GM04504 (cell line): ENCODE results near the gene ROMO1.

Experiments
- DNase-seq: peaks from one replicate; pipeline ENCODE4 v3.0.0-alpha.2; 2012; ENCODE audit warnings: low read depth

The ROMO1 gene

GRCh38 chr20:35699127-35699956 lies at the start of gene ROMO1, which contains the start of gene NFS1:
Gene ROMO1, plus strand, starts transcription at chr20:35699405. Its CDS starts 228 bp downstream, at chr20:35699633.
Gene NFS1, minus strand, starts transcription at chr20:35699352. Its CDS starts 64 bp downstream, at chr20:35699288.
- peak; percentile 53 for DNase-seq

GRCh38 chr20:35650632-35651031 lies 48.6 kb upstream of the ROMO1 start:
- no peak for DNase-seq

GRCh38 chr20:35651958-35652357 lies 47.2 kb upstream of the ROMO1 start:
- DNase-seq, result no peak

GRCh38 chr20:35652641-35653429 lies 46.4 kb upstream of the ROMO1 start:
- no peak for DNase-seq

- no peak for DNase-seq
These were observed 45.8 kb upstream of the ROMO1 start for GRCh38 chr20:35653430-35653734.

DNA sequence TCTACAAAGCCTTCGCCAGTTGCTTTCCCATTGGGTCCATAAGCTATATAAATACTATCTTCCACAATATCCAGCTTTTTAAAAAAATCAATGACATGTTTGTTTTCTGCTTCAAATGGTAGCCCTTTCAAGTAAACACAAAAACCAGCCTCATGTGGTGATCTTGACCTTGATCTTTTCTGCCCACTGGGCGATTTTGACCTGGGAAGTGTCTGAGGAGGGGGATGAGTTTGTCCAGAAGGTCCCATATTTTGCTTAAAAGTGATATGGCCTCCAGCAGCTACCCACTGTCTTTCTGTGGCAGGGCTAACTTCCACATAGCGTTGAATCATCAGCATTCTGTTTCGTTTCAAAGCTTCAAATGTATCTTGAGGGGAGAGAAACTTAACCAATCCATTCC lies 45.3 kb upstream of the ROMO1 start:
- no peak for DNase-seq

- no peak for DNase-seq
These were observed 44.8 kb upstream of the ROMO1 start for GRCh38 chr20:35654415-35654814.

GRCh38 chr20:35657271-35657670 lies 41.9 kb upstream of the ROMO1 start:
- no peak for DNase-seq

GRCh38 chr20:35660122-35660937 lies 38.9 kb upstream of the ROMO1 start:
- no peak for DNase-seq

DNA sequence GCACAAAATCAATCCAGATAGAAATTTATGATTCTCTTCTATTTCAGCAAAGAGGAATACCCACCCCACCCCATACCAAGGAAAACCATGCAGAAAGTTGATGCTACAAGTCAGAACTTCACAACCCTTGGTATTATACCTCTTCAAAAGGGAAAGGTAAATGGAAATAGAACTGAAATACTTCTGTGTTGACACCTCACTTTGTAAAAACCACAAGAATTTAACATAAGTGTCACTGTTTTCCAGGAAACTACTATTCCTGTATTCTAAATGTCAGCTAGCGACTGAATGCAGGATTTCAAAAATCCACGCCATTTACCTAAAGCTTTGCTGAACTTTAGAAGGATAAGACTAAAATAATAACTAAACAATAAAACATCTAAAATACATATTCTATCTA lies 38.2 kb upstream of the ROMO1 start:
- DNase-seq, result no peak

DNA sequence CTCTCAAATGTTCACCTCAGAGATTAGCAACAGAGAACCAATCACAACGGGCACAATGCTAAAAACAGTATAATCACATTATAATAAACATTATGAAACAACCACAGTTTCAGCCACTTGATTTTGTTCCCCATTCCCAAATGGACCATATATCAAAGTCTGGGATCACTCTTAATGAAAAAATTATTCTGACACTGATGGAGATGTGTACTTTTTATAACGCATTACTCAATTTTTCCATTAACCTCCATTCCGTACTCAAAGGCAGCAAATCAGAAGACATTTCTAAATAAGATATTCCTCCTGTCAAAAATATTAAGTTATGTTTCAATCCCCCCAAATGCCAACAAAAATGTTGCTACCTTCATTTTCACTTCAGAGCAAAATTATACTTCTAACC lies 37.3 kb upstream of the ROMO1 start:
- DNase-seq, result no peak

DNA sequence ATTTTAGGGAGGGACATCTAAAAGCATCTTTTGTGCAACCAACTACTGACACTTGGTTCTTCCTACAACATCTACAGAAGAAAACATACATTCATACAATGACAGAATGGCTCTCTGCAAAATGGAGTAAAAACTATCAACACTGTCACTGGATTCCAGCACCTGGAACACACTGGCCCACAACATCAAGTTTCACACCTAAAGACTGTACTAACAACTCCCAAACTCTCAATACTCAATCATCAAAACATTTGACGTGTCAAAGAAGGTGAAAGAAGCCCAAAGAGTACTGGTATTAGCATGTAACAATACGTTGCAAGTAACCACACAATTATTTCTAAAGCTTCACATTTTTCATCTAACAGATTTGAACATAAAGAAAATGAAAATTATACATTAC lies 36.7 kb upstream of the ROMO1 start:
- DNase-seq, result no peak

- no peak for DNase-seq
These were observed 35.4 kb upstream of the ROMO1 start for GRCh38 chr20:35663516-35664465.

DNA sequence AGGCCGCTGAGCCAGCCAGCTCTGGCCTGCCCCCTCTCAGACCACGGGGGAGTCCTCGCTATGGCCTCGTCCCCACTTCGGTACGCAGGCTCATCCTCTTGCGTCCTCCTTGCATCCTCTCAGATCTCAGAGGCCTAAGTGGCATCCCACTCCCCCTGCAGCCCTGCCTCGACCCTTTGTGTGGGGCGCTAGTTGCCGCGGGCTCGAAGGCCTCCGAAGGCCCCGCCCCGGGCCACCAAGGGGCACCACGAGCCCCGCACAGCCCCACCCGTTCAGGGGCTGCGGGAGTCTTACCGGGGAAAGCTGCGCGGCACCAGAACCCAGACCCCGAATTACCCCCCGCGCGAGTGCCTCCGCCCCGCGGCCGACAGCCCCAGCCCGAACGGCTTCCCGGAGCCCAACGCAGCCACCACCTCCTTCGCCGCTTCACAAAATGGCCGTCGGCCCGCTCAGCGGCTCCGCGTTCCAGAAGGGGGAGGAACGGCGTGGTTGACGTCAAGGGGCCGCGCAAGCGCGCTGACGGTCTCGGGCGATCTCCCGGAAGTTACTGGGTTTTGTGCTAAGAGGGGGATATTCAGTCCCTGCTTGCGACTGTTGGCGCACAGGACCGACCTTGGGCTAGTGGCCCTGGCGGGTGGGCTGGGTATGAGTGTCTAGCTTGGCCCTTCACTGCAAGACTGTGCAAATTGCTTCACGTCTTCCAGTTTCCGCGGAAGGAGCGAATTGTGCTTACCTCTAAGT lies 34.6 kb upstream of the ROMO1 start, which contains the start of the genes CPNE1 and RBM12:
Gene CPNE1, minus strand, starts transcription at position 435 of the 741 bp plus-strand sequence. CDS start 31,977 bp downstream, outside the sequence.
Gene RBM12, minus strand, starts transcription at position 435 of the 741 bp plus-strand sequence. CDS start 9,578 bp downstream, outside the sequence.
- DNase-seq, result peak; percentile 85

DNA sequence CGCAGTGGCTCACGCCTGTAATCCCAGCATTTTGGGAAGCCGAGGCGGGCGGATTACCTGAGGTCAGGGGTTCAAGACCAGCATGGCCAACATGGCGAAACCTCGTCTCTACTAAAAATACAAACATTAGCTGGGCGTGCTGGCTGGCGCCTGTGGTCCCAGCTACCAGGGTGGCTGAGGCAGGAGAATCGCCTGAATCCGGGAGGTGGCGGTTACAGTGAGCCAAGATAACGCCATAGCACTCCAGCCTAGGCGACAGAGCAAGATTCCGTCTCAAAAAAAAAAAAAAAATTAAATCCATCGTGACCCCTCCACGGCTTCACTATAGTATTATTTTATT lies 33.3 kb upstream of the ROMO1 start:
- no peak for DNase-seq

- DNase-seq, result no peak
These were observed 30.0 kb upstream of the ROMO1 start for GRCh38 chr20:35669221-35669620.

DNA sequence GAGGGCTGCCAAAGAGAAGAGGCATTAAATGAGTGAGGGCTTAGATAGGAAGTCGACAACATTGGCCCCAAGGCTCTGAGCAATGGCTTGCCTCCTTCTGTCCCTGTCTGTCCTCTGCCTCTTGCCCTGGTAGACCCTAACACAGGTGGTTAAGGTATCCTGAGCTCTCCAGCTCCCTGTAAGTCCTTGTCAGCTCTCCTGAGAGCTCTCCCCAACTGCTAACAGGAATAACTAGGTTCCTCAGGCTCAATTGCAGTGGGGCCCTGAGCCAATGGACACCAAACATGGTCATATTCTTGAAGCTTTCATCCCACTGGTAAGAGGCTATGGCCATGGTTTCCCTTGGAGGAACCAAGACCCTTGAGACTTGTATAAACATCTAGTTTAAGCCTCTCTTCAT lies 29.5 kb upstream of the ROMO1 start:
- no peak for DNase-seq

GRCh38 chr20:35673884-35674283 lies 25.3 kb upstream of the ROMO1 start:
- DNase-seq, result no peak

DNA sequence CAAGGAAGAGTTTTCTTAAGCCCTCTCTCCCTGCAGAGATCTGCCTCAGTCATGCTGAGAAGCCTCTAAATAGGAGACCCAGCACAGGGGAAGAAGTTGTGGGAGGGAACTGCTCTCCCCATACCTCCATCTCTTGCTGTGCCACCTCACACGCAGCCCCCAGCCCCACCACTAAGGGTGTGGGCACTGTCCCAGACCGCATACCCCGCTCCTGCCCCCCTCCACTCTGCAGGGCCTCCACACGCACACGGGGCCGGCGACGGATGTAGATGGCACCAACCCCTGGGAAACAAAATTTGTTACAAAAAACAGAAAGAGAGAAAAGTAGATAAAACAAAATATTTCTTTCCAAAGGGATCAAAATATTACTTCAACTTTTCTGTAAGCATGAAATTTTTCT lies 24.3 kb upstream of the ROMO1 start:
- DNase-seq, result no peak

GRCh38 chr20:35680452-35681183 lies 18.6 kb upstream of the ROMO1 start:
- DNase-seq, result no peak
